ENCODE measurements around the gene WDR35. TPM values are rescaled to one million over a fixed set of nuclear protein-coding genes. Genes with fewer than 3 reads are reported as not detected.
A peak's percentile ranks its signal among the peaks of the same experiment; 100 is the strongest.

WDR35 gene
- total RNA-seq, 4 donors from 2014 or later, result 2.5 to 6.8 (median 4.4) TPM

DNA sequence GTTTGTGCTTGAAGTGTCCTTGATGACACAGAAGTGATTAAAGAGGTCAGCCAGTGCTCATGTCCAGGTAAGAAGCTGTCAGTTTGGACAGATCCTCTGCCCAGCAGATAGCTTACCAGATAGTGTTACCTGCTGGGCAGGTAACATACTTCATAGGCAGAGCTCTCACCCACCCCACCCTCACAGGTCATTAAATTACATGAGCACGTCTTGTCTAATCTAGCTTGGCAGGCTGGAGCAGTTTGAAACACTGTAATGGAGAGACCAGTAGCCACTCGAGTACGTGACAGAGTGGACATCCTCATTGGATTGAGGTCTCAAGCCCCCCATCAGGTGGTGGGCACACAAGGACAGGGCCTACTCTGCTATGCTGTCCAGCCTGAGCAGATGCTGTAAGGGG, 115.2 kb downstream of the WDR35 start:
- no peak for TF ChIP-seq CTCF (IDR thresholded peaks at IDR 0.05)
- TF ChIP-seq POLR2A (IDR thresholded peaks at IDR 0.05), result no peak
- intact Hi-C loops (cut with DNase I; ENCODE audit: low total_unique reads), result no loop called here

GRCh38 chr2:19873014-19873413, 116.9 kb downstream of the WDR35 start:
- DNase-seq (ENCODE audit: low spot score in 2 of 2), result peak in 1 of 2 donors; percentile 18
- no peak for TF ChIP-seq CTCF (IDR thresholded peaks at IDR 0.05)
- TF ChIP-seq POLR2A (IDR thresholded peaks at IDR 0.05), result no peak
- intact Hi-C loops (cut with DNase I; ENCODE audit: low total_unique reads), result no loop called here
- no peak overlapping the region for H3K4me3 ChIP-seq (ENCODE audit: low read depth, poor library complexity, severe bottlenecking)
- WGBS, 2 donors, result 82 to 85% methylated on average over 5 of the region's 5 CpGs

More for the DNA sequence above, 115.2 kb downstream of the WDR35 start:
- no peak overlapping the region for H3K4me3 ChIP-seq (ENCODE audit: low read depth, poor library complexity, severe bottlenecking)
- WGBS, 2 donors, result 87 to 88% methylated on average over 3 of the region's 3 CpGs
- peak in 1 of 2 donors; percentile 57 for DNase-seq (ENCODE audit: low spot score in 2 of 2)

DNA sequence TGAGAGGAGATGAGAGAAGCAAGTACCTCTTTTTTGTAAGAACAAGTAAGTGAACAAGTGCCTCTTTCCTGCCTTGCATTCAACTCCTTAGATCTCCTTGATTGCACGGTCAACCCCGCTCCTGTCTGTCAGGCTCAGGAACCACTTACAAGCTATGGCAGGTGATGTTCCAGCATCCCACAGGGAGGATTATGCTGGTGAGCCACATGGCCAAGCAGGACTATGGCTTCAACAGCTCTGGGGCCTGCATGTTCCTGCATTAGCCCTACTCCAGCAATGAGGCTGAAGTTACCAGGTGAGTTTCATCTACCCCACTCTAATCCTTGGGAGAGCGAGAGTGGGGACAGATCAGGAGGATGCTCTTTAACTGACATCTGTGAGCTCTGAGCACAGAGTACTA, 117.6 kb downstream of the WDR35 start:
- TF ChIP-seq CTCF (IDR thresholded peaks at IDR 0.05), result no peak
- TF ChIP-seq POLR2A (IDR thresholded peaks at IDR 0.05), result no peak
- no peak overlapping the region for H3K4me3 ChIP-seq (ENCODE audit: low read depth, poor library complexity, severe bottlenecking)
- WGBS, 2 donors, result 72 to 95% methylated on average over 3 of the region's 3 CpGs
- intact Hi-C loops (cut with DNase I; ENCODE audit: low total_unique reads), result no loop called here
- peak in 1 of 2 donors; percentile 12 for DNase-seq (ENCODE audit: low spot score in 2 of 2)

DNA sequence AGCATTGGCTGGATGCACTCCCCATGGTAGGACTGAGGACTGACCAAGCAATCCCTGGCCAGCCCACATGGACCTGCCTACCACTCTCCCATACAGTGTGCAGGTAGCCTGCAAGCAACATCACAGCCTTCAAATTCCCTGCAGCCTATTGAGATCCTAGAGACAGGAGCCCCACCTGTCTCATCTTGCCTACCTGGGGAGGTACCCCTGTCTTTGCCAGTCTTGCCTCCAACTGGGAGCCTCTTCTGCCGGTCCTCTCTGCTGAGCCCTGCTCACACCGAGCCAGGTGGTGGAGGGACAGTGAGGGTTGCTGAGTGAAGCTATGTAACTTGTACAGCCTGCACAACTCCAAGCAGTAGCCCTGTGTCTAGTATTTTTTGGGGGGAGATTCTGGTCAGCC, 118.1 kb downstream of the WDR35 start:
- peak in 1 of 2 donors; percentile 18 for DNase-seq (ENCODE audit: low spot score in 2 of 2)
- no peak overlapping the region for H3K4me3 ChIP-seq (ENCODE audit: low read depth, poor library complexity, severe bottlenecking)
- intact Hi-C loops (cut with DNase I; ENCODE audit: low total_unique reads), result no loop called here
- TF ChIP-seq POLR2A (IDR thresholded peaks at IDR 0.05) (no peak), CTCF (IDR thresholded peaks at IDR 0.05) (no peak)
- WGBS, 2 donors, result 58 to 73% methylated on average over 2 of the region's 2 CpGs

GRCh38 chr2:19870792-19871191, 119.1 kb downstream of the WDR35 start:
- WGBS, 2 donors, result 72 to 82% methylated on average over 4 of the region's 4 CpGs
- intact Hi-C loops (cut with DNase I; ENCODE audit: low total_unique reads), result no loop called here
- TF ChIP-seq CTCF (IDR thresholded peaks at IDR 0.05) (no peak), POLR2A (IDR thresholded peaks at IDR 0.05) (no peak)
- H3K4me3 ChIP-seq (ENCODE audit: low read depth, poor library complexity, severe bottlenecking), result no peak overlapping the region
- no peak for DNase-seq (ENCODE audit: low spot score in 2 of 2)

All from lower leg skin (tissue), 4 donors.